Measurements from ENCODE around the gene UBE2J2. TPM values are rescaled to one million over a fixed set of nuclear protein-coding genes. Genes with fewer than 3 reads are reported as not detected.

Gene UBE2J2
- polyA plus RNA-seq, 2 of the 4 experiments (the other 2 are of a cell fraction), result 21.2 to 36.2 TPM

DNA sequence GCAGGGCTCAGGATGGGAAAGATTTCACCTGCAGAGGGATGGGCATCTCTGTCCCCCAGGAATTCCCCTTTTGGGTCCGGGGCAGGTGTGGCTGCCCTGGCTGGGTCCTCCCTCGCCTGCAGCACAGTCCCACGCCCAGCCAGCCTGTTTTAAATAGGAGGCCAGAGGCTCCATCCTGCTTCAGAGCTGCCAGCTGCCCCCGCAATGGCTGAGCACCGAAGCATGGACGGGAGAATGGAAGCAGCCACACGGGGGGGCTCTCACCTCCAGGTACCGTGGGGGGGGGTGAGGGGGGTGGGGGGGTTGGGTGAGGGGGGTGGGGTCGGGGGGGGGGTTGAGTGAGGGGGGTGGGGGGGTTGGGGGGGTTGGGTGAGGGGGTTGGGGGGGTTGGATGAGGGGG, 10.2 kb upstream of the UBE2J2 start (continued):
- TF ChIP-seq, protein P1, sequence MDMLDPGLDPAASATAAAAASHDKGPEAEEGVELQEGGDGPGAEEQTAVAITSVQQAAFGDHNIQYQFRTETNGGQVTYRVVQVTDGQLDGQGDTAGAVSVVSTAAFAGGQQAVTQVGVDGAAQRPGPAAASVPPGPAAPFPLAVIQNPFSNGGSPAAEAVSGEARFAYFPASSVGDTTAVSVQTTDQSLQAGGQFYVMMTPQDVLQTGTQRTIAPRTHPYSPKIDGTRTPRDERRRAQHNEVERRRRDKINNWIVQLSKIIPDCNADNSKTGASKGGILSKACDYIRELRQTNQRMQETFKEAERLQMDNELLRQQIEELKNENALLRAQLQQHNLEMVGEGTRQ (IDR thresholded peaks at IDR 0.05), result no peak
- TF ChIP-seq RNF2 (IDR thresholded peaks at IDR 0.05; ENCODE audit: borderline replicate concordance, low read depth), result no peak
- TF ChIP-seq, protein P2, sequence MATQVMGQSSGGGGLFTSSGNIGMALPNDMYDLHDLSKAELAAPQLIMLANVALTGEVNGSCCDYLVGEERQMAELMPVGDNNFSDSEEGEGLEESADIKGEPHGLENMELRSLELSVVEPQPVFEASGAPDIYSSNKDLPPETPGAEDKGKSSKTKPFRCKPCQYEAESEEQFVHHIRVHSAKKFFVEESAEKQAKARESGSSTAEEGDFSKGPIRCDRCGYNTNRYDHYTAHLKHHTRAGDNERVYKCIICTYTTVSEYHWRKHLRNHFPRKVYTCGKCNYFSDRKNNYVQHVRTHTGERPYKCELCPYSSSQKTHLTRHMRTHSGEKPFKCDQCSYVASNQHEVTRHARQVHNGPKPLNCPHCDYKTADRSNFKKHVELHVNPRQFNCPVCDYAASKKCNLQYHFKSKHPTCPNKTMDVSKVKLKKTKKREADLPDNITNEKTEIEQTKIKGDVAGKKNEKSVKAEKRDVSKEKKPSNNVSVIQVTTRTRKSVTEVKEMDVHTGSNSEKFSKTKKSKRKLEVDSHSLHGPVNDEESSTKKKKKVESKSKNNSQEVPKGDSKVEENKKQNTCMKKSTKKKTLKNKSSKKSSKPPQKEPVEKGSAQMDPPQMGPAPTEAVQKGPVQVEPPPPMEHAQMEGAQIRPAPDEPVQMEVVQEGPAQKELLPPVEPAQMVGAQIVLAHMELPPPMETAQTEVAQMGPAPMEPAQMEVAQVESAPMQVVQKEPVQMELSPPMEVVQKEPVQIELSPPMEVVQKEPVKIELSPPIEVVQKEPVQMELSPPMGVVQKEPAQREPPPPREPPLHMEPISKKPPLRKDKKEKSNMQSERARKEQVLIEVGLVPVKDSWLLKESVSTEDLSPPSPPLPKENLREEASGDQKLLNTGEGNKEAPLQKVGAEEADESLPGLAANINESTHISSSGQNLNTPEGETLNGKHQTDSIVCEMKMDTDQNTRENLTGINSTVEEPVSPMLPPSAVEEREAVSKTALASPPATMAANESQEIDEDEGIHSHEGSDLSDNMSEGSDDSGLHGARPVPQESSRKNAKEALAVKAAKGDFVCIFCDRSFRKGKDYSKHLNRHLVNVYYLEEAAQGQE (IDR thresholded peaks at IDR 0.05), result no peak

DNA sequence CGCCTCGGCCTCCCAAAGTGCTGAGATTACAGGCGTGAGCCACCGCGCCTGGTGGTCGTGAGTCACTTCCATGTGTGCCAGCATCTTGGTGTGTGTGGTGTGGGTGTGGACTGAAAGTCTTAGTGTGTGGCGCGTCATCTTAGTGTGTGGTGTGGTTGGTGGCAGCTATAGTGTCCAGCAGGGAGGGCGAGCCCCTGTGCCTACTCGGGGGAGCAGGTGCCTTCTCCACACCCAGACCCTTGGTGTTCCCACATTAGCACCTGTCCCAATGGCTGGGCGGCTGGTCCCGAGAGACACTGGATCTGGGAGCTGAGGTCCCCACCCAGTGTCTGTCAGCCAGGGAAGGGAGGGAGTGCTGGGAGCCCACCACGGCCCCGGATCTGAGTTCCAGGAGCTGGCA, 9.3 kb upstream of the UBE2J2 start:
- Histone ChIP-seq H3K9me3 (no peaks in the 10 kb centered on the region), H3K4me3 (no peak overlapping the region), H3K4me1 (peaks cover 8% of the 10 kb centered on the region; the same call in 2 of the 3 replicates), H3K27ac (no peak overlapping the region), H3K4me2 (no peak overlapping the region)
- TF ChIP-seq, protein P2 (IDR thresholded peaks at IDR 0.05), result no peak
- TF ChIP-seq RCOR1 (IDR thresholded peaks at IDR 0.05; ENCODE audit: low read depth, low read length) (no peak), TFCP2L1 (CRISPR knock-in tag; IDR thresholded peaks at IDR 0.05) (no peak), RFX5 (IDR thresholded peaks at IDR 0.05) (no peak), ZFP36 (IDR thresholded peaks at IDR 0.05; ENCODE audit: borderline replicate concordance, partially characterized antibody) (no peak), CBX2 (IDR thresholded peaks at IDR 0.05; ENCODE audit: borderline replicate concordance, low read depth) (no peak), ZNF302 (CRISPR knock-in tag; IDR thresholded peaks at IDR 0.05) (no peak), FOSB (CRISPR knock-in tag; IDR thresholded peaks at IDR 0.05) (no peak), HEYL (CRISPR knock-in tag; IDR thresholded peaks at IDR 0.05) (no peak), TP53 (CRISPR knock-in tag; IDR thresholded peaks at IDR 0.05) (no peak), CBX8 (IDR thresholded peaks at IDR 0.05) (no peak), NPAS2 (CRISPR knock-in tag; IDR thresholded peaks at IDR 0.05; ENCODE audit: borderline replicate concordance) (no peak), CHD4 (IDR thresholded peaks at IDR 0.05; ENCODE audit: borderline replicate concordance) (no peak), CEBPB (IDR thresholded peaks at IDR 0.05) (no peak), PHF8 (IDR thresholded peaks at IDR 0.05; ENCODE audit: borderline replicate concordance, low read depth) (no peak), MAZ (IDR thresholded peaks at IDR 0.05; ENCODE audit: borderline replicate concordance, low read depth, low read length) (no peak), JUN (IDR thresholded peaks at IDR 0.05) (no peak)
- TF ChIP-seq, protein P3, sequence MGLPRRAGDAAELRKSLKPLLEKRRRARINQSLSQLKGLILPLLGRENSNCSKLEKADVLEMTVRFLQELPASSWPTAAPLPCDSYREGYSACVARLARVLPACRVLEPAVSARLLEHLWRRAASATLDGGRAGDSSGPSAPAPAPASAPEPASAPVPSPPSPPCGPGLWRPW (IDR thresholded peaks at IDR 0.05), result no peak
- TF ChIP-seq, protein P4, sequence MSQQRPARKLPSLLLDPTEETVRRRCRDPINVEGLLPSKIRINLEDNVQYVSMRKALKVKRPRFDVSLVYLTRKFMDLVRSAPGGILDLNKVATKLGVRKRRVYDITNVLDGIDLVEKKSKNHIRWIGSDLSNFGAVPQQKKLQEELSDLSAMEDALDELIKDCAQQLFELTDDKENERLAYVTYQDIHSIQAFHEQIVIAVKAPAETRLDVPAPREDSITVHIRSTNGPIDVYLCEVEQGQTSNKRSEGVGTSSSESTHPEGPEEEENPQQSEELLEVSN (IDR thresholded peaks at IDR 0.05; ENCODE audit: borderline replicate concordance, low read depth), result no peak
- no peak for DNase-seq (ENCODE audit: low read depth in 1 of 2, low spot score in 1 of 2)
- no peak for FAIRE-seq
- ChIA-PET CTCF (interaction anchor here (3.3 kb wide), 1 partner anchor 161 kb away, joined by 15 read pairs; no protein-coding TSS in a partner anchor), POLR2A (no interaction called here)
- no peak for ATAC-seq
- 93% methylated on average over 10 of the region's 14 CpGs for WGBS (ENCODE audit: missing lambda C conversion rate)
